ENCODE data around the gene TFF1. TPM values are rescaled to one million over a fixed set of nuclear protein-coding genes. Genes with fewer than 3 reads are reported as not detected.
A peak's percentile ranks its signal among the peaks of the same experiment; 100 is the strongest.

The TFF1 gene
- total RNA-seq, 2 experiments from 2014 or later = 1.1 TPM; not detected in 1

DNA sequence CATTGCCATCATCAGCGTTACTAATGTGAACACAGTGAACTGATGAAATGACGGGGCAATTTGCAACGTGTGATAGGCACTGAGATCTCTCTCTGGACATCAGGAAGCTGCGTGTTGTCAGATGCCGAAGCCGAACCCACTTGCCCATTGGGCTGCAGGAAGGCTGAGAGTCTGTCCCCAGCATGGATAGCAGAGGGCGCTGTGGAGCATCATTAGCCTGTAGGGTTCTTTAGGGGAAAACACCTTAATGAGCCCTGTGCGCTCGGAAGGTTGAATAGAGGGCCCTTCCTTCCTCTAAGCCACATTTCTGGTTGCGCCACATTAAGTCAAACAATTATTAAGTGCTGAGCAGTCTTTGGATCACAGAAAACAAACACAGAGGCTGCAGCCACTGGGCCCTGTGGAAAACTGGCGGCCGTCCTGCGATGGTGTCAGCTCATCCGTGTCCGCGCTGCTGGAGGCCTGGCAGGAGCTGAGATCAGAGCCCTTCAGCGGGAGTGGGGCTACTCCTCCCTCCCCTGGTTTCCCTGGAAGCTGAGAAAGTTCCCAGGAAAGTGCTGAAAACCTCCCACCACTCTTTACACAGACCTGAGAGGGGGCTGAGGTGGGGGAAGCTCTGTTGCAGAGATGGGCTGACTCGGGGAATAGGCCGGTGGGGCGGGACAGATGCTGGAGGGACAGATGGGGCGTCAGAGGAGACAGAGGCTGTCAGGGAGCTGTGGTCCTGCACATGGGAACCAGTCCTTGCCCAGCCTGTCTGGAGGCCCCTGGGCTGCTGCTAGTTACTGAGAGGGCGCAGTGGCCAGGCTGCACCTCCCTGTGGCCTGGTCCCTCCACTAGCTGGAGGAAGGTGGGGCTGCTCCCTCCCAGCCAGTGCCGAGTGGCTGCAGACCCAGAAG, 28.3 kb downstream of the TFF1 start:
- H3K4me1 Mint-ChIP-seq (ENCODE audit: low read depth) = peaks cover 17% of the 10 kb centered on the region
- ChIA-PET POLR2A (interaction anchor here (0.8 to 1.8 kb wide), 8 partner anchors 29 to 111 kb away, joined by 3 to 6 read pairs (median 4); partner anchors contain the start of genes TFF1 and UBASH3A), CTCF (interaction anchor here (0.6 to 5.9 kb wide), 39 partner anchors 9 to 221 kb away, joined by 3 to 47 read pairs (median 5); partner anchors contain the start of genes RSPH1, TFF1 and UBASH3A)
- intact Hi-C loops (cut with micrococcal nuclease) = loop anchor here (5.0 kb wide), 1 partner anchor 109 kb away; no protein-coding TSS in a partner anchor
- ATAC-seq (peak; percentile 99), DNase-seq (peak; percentile 94)
- H3K4me3 Mint-ChIP-seq = no peak overlapping the region
- peak overlapping the region; percentile 63 for H3K27ac Mint-ChIP-seq
- no peaks in the 10 kb centered on the region for H3K36me3 Mint-ChIP-seq (ENCODE audit: low read depth)
- H3K27me3 Mint-ChIP-seq = no peaks in the 10 kb centered on the region
- H3K9me3 Mint-ChIP-seq = peaks cover 1% of the 10 kb centered on the region
- peak; percentile 91 for TF ChIP-seq CTCF (IDR thresholded peaks at IDR 0.05)

GRCh38 chr21:42337276-42337675, 29.1 kb downstream of the TFF1 start:
- POLR2A ChIA-PET = interaction anchor here (1.0 to 1.8 kb wide), 4 partner anchors 37 to 110 kb away, joined by 3 to 6 read pairs (median 5); partner anchors contain the start of gene UBASH3A
- intact Hi-C loops (cut with micrococcal nuclease) = loop anchor here (5.0 kb wide), 1 partner anchor 110 kb away; no protein-coding TSS in a partner anchor
- H3K4me1 Mint-ChIP-seq (ENCODE audit: low read depth) = peaks cover 17% of the 10 kb centered on the region
- no peak for TF ChIP-seq CTCF (IDR thresholded peaks at IDR 0.05)
- H3K9me3 Mint-ChIP-seq = peaks cover 1% of the 10 kb centered on the region
- peak overlapping the region; percentile 20 for H3K27ac Mint-ChIP-seq
- no peaks in the 10 kb centered on the region for H3K36me3 Mint-ChIP-seq (ENCODE audit: low read depth)
- CTCF ChIA-PET = interaction anchor here (0.6 to 5.9 kb wide), 32 partner anchors 8 to 220 kb away, joined by 3 to 47 read pairs (median 5); partner anchors contain the start of genes RSPH1, TFF1 and UBASH3A
- no peak for ATAC-seq
- no peak overlapping the region for H3K4me3 Mint-ChIP-seq
- H3K27me3 Mint-ChIP-seq = no peaks in the 10 kb centered on the region
- DNase-seq = no peak

GRCh38 chr21:42336054-42336453, 30.3 kb downstream of the TFF1 start:
- H3K27me3 Mint-ChIP-seq = no peaks in the 10 kb centered on the region
- peaks cover 10% of the 10 kb centered on the region for H3K9me3 Mint-ChIP-seq
- no peak overlapping the region for H3K27ac Mint-ChIP-seq
- intact Hi-C loops (cut with micrococcal nuclease) = loop anchor here (5.0 kb wide), 1 partner anchor 111 kb away; no protein-coding TSS in a partner anchor
- CTCF ChIA-PET = interaction anchor here (1.3 to 5.9 kb wide), 7 partner anchors 11 to 160 kb away, joined by 3 to 47 read pairs (median 9); partner anchors contain the start of gene RSPH1
- no peak for ATAC-seq
- H3K36me3 Mint-ChIP-seq (ENCODE audit: low read depth) = no peaks in the 10 kb centered on the region
- POLR2A ChIA-PET = interaction anchor here (1.6 kb wide), 1 partner anchor 68 kb away, joined by 6 read pairs; the partner anchor contains the start of gene UBASH3A
- TF ChIP-seq CTCF (IDR thresholded peaks at IDR 0.05) = no peak
- H3K4me1 Mint-ChIP-seq (ENCODE audit: low read depth) = peaks cover 17% of the 10 kb centered on the region
- DNase-seq = no peak
- no peak overlapping the region for H3K4me3 Mint-ChIP-seq

- Mint-ChIP-seq H3K4me1 (ENCODE audit: low read depth) (peaks cover 7% of the 10 kb centered on the region), H3K27me3 (no peaks in the 10 kb centered on the region), H3K27ac (no peak overlapping the region), H3K36me3 (ENCODE audit: low read depth) (no peaks in the 10 kb centered on the region), H3K9me3 (peaks cover 11% of the 10 kb centered on the region), H3K4me3 (no peak overlapping the region)
- DNase-seq (no peak), ATAC-seq (no peak)
- no peak for TF ChIP-seq CTCF (IDR thresholded peaks at IDR 0.05)
- ChIA-PET POLR2A (interaction anchor here (0.6 kb wide), 1 partner anchor 90 kb away, joined by 3 read pairs; no protein-coding TSS in a partner anchor), CTCF (no interaction called here)
- intact Hi-C loops (cut with micrococcal nuclease) = no loop called here
Measured at GRCh38 chr21:42332557-42333317, 33.6 kb downstream of the TFF1 start.
